GM06990 (cell line): ENCODE measurements around the gene RALGPS1.

ENCODE experiments used
- DNase-seq: peaks from one replicate; pipeline ENCODE4 v3.0.0-alpha.2; 2011; ENCODE audit not compliant: insufficient read length; ENCODE audit errors: extremely low read depth
- H3K27me3 ChIP-seq: replicated peaks from 2 replicates; pipeline ENCODE4 v1.6.0; 2011; ENCODE audit warnings: low read length; ENCODE audit not compliant: control insufficient read depth, insufficient read depth
- H3K36me3 ChIP-seq: 2 replicates; pipeline ENCODE4 v1.5.1; 2011; ENCODE audit warnings: low read length; ENCODE audit not compliant: control insufficient read depth, insufficient read depth
- H3K4me3 ChIP-seq: replicated peaks from 2 replicates; pipeline ENCODE4 v1.5.1; 2011; ENCODE audit warnings: low read depth, mild to moderate bottlenecking, control low read depth, low read length
- TF ChIP-seq, protein P1 (sequence below): IDR thresholded peaks from 2 replicates; pipeline ENCODE4 v1.5.1; 2011; ENCODE audit warnings: low read length, control low read depth, mild to moderate bottlenecking, inconsistent platforms; ENCODE audit not compliant: insufficient read depth, poor library complexity, severe bottlenecking

RALGPS1 gene

GRCh38 chr9:127207734-127208410, 293.3 kb downstream of the RALGPS1 start:
- DNase-seq, result no peak
- TF ChIP-seq, protein P1, sequence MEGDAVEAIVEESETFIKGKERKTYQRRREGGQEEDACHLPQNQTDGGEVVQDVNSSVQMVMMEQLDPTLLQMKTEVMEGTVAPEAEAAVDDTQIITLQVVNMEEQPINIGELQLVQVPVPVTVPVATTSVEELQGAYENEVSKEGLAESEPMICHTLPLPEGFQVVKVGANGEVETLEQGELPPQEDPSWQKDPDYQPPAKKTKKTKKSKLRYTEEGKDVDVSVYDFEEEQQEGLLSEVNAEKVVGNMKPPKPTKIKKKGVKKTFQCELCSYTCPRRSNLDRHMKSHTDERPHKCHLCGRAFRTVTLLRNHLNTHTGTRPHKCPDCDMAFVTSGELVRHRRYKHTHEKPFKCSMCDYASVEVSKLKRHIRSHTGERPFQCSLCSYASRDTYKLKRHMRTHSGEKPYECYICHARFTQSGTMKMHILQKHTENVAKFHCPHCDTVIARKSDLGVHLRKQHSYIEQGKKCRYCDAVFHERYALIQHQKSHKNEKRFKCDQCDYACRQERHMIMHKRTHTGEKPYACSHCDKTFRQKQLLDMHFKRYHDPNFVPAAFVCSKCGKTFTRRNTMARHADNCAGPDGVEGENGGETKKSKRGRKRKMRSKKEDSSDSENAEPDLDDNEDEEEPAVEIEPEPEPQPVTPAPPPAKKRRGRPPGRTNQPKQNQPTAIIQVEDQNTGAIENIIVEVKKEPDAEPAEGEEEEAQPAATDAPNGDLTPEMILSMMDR, result no peak
- H3K4me3 ChIP-seq, result no peak overlapping the region
- H3K36me3 ChIP-seq, result no peaks in the 10 kb centered on the region
- H3K27me3 ChIP-seq, result no peaks in the 10 kb centered on the region

DNA sequence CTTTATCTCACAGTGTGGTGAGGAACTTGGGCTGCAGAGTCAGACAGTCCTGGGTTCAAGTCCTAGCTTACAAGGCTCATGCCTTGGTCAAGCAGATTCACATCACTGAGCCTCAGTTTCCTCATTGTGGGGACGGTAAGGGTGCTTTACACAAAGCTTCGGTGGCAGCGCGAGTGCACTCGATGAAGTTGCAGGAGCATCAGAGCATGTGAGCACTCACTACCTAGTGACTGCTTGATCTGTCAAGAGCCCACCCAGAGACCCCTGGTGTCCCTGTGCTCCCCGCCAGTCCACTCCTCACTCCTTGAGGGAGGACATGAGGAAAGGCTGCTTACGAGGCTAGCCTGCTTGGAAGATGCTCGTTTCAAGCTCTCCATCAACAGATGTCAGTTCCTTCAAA, 293.8 kb downstream of the RALGPS1 start:
- Histone ChIP-seq H3K4me3 (no peak overlapping the region), H3K27me3 (no peaks in the 10 kb centered on the region), H3K36me3 (no peaks in the 10 kb centered on the region)
- no peak for DNase-seq
- TF ChIP-seq, protein P1, result no peak

DNA sequence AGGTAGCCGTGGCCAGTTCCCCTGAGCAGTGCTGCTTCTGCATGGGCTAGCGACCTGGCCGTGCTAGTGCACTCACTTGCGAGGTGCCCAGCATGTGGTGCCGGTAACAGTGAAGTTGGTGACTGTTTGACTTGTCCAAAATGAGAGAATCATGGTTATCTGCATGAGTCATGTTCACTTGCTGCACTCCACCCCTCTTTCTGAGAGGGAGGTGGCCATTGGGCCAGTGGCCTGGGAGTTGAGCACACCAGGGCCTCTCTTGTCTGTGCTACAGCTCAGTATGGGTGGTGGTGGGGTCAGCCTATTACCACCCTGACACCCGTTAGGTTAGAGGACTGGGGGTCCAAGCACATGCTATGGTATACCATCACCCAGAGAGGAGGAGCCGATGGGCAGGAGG, 294.6 kb downstream of the RALGPS1 start:
- no peaks in the 10 kb centered on the region for H3K27me3 ChIP-seq
- no peak for DNase-seq
- TF ChIP-seq, protein P1, result no peak
- no peaks in the 10 kb centered on the region for H3K36me3 ChIP-seq
- H3K4me3 ChIP-seq, result no peak overlapping the region

DNA sequence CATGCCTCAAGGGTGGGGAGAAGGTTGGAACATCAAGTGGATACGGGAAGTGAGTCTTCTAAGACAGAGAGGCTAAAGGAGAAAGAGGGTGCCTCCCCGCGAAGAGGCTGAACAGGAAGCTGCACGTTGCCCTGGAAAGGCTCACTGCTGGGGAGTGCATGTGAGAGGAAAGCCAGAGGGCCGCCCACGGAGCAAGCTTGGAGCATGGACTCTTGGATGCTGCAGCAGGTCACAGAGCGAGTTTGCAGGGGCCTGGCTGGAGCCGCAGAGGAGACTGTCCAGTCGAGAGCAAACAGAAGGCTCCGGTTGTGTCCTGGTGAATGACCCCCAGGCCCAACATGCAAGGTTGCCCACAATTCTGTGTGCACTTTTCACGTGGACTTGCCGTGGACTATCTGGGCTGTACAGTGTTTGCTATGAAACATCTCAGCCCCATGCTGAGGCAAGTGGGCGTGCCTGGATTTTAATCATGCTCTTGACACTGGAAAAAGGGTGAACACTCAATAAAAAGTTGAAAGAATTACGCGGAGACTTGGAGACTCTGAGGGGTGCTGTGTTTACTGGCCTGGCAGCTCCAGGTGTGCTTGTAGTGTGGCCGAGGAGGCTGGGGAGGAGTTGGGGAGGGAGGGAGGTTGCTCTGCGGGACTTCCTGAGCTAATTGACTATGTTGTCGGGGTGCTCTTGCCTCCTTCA, 295.5 kb downstream of the RALGPS1 start:
- TF ChIP-seq, protein P1, result no peak
- H3K4me3 ChIP-seq, result no peak overlapping the region
- H3K27me3 ChIP-seq, result no peaks in the 10 kb centered on the region
- DNase-seq, result no peak
- H3K36me3 ChIP-seq, result no peaks in the 10 kb centered on the region

GRCh38 chr9:127210851-127211730, 296.5 kb downstream of the RALGPS1 start:
- no peak overlapping the region for H3K4me3 ChIP-seq
- TF ChIP-seq, protein P1, result no peak
- no peak for DNase-seq
- no peaks in the 10 kb centered on the region for H3K36me3 ChIP-seq
- no peaks in the 10 kb centered on the region for H3K27me3 ChIP-seq
